H9 (cell line): ENCODE data around the gene GP1BB. TPM values are rescaled to one million over a fixed set of nuclear protein-coding genes. Genes with fewer than 3 reads are reported as not detected.
A peak's percentile ranks its signal among the peaks of the same experiment; 100 is the strongest.
"Not testable (repeated sequence)": the region's sequence is repeated elsewhere in the genome, so short reads cannot be mapped to it uniquely, and the experiment has no call there.

ENCODE experiments used
- DNase-seq: peaks from one replicate; pipeline ENCODE4 v3.0.0-alpha.2; 2017
- H2AFZ ChIP-seq: one replicate; pipeline ENCODE4 v1.6.1; 2013; ENCODE audit warnings: mild to moderate bottlenecking, low read length, control low read depth, moderate library complexity
- H2AK5ac ChIP-seq: 2 replicates; pipeline ENCODE4 v1.6.1; 2013; ENCODE audit warnings: low read length, control low read depth, mixed read lengths; ENCODE audit not compliant: insufficient read length
- H2BK120ac ChIP-seq: one replicate; pipeline ENCODE4 v1.6.1; 2013; ENCODE audit warnings: low read depth, mild to moderate bottlenecking, low read length, control low read depth, inconsistent platforms; ENCODE audit not compliant: poor library complexity, severe bottlenecking
- H2BK12ac ChIP-seq: 2 replicates; pipeline ENCODE4 v1.6.1; 2013; ENCODE audit warnings: low read length, control low read depth, mixed read lengths, low read depth; ENCODE audit not compliant: insufficient read length
- H2BK15ac ChIP-seq: 2 replicates; pipeline ENCODE4 v1.6.1; 2013; ENCODE audit warnings: low read depth, low read length, control low read depth
- H2BK20ac ChIP-seq: one replicate; pipeline ENCODE4 v1.6.1; 2013; ENCODE audit warnings: low read depth, mild to moderate bottlenecking, low read length, control low read depth, inconsistent platforms; ENCODE audit not compliant: poor library complexity, severe bottlenecking
- H2BK5ac ChIP-seq: 2 replicates; pipeline ENCODE4 v1.6.1; 2013; ENCODE audit warnings: low read length, control low read depth, mixed read lengths; ENCODE audit not compliant: insufficient read length
- H3K14ac ChIP-seq: 2 replicates; pipeline ENCODE4 v1.6.1; 2013; ENCODE audit warnings: low read length, control low read depth; ENCODE audit not compliant: insufficient read depth
- H3K18ac ChIP-seq: 2 replicates; pipeline ENCODE4 v1.6.1; 2013; ENCODE audit warnings: low read depth, mild to moderate bottlenecking, mixed read lengths, low read length, control low read depth; ENCODE audit not compliant: insufficient read length
- H3K23ac ChIP-seq: 2 replicates; pipeline ENCODE4 v1.6.1; 2013; ENCODE audit warnings: low read length, control low read depth, mixed read lengths, low read depth; ENCODE audit not compliant: insufficient read length
- H3K23me2 ChIP-seq: 2 replicates; pipeline ENCODE4 v1.6.1; 2013; ENCODE audit warnings: low read depth, mild to moderate bottlenecking, mixed read lengths, low read length, control low read depth; ENCODE audit not compliant: insufficient read length, poor library complexity, severe bottlenecking
- H3K27ac ChIP-seq: 2 replicates; pipeline ENCODE4 v1.5.1; 2013; ENCODE audit warnings: low read length, control low read depth, mixed read lengths, low read depth; ENCODE audit not compliant: insufficient read length
- H3K27me3 ChIP-seq: 2 replicates; pipeline ENCODE4 v1.6.1; 2013; ENCODE audit warnings: low read length, control low read depth, inconsistent platforms; ENCODE audit not compliant: insufficient read depth
- H3K4ac ChIP-seq: 2 replicates; pipeline ENCODE4 v1.6.1; 2013; ENCODE audit warnings: low read depth, mild to moderate bottlenecking, control low read depth, inconsistent platforms, low read length, moderate library complexity
- H3K4me1 ChIP-seq: 2 replicates; pipeline ENCODE4 v1.6.1; 2013; ENCODE audit warnings: low read length, control low read depth, inconsistent platforms; ENCODE audit not compliant: insufficient read depth
- H3K4me2 ChIP-seq: 2 replicates; pipeline ENCODE4 v1.6.1; 2013; ENCODE audit warnings: low read length, control low read depth, mixed read lengths; ENCODE audit not compliant: insufficient read length, insufficient read depth
- H3K56ac ChIP-seq: 2 replicates; pipeline ENCODE4 v1.6.1; 2013; ENCODE audit warnings: low read depth, mild to moderate bottlenecking, mixed read lengths, low read length, control low read depth; ENCODE audit not compliant: insufficient read length
- H3K79me1 ChIP-seq: 2 replicates; pipeline ENCODE4 v1.6.1; 2013; ENCODE audit warnings: low read depth, mild to moderate bottlenecking, moderate library complexity, low read length, control low read depth, inconsistent platforms; ENCODE audit not compliant: insufficient read depth, poor library complexity, severe bottlenecking
- H3K79me2 ChIP-seq: 2 replicates; pipeline ENCODE4 v1.6.1; 2013; ENCODE audit warnings: low read length, control low read depth, inconsistent platforms; ENCODE audit not compliant: insufficient read depth
- H3K9ac ChIP-seq: 2 replicates; pipeline ENCODE4 v1.6.1; 2013; ENCODE audit warnings: low read length, control low read depth, mixed read lengths; ENCODE audit not compliant: insufficient read length; ENCODE audit errors: extremely low read depth
- H3K9me3 ChIP-seq: one replicate; pipeline ENCODE4 v1.6.1; 2013; ENCODE audit warnings: low read depth, low read length, inconsistent platforms; ENCODE audit not compliant: control insufficient read depth
- H3T11ph ChIP-seq: one replicate; pipeline ENCODE4 v1.6.1; 2013; ENCODE audit warnings: mild to moderate bottlenecking, low read length, control low read depth, inconsistent platforms
- H4K20me1 ChIP-seq: one replicate; pipeline ENCODE4 v1.6.1; 2013; ENCODE audit not compliant: control insufficient read depth, insufficient read length, insufficient read depth
- H4K5ac ChIP-seq: 2 replicates; pipeline ENCODE4 v1.6.1; 2013; ENCODE audit warnings: low read depth, mild to moderate bottlenecking, mixed read lengths, low read length, control low read depth; ENCODE audit not compliant: insufficient read length
- H4K8ac ChIP-seq: replicated peaks from 2 replicates; pipeline ENCODE4 v1.6.1; 2013; ENCODE audit warnings: low read length, control low read depth, mixed read lengths, low read depth; ENCODE audit not compliant: insufficient read length
- H4K91ac ChIP-seq: 2 replicates; pipeline ENCODE4 v1.6.1; 2013; ENCODE audit warnings: low read depth, mild to moderate bottlenecking, moderate library complexity, mixed read lengths, low read length, control low read depth; ENCODE audit not compliant: insufficient read length
- H3K27ac Mint-ChIP-seq, 3 experiments: 2 replicates in 2 of 3; 3 replicates in 1 of 3; pipeline ENCODE4 v1.8.0; 2020 to 2021; ENCODE audit warnings: mixed read lengths in 3 of 3, mild to moderate bottlenecking in 1 of 3, moderate library complexity in 1 of 3
- H3K27me3 Mint-ChIP-seq: 2 replicates; pipeline ENCODE4 v1.8.0; 2021; ENCODE audit warnings: low read depth, mild to moderate bottlenecking, moderate library complexity, mixed read lengths
- H3K36me3 Mint-ChIP-seq, 3 experiments: 2 replicates in 2 of 3; 3 replicates in 1 of 3; pipeline ENCODE4 v1.8.0; 2020 to 2021; ENCODE audit warnings: low read depth in 3 of 3, mixed read lengths in 3 of 3; ENCODE audit not compliant: insufficient read depth in 1 of 3
- H3K4me1 Mint-ChIP-seq, 2 experiments: 2 replicates each; pipeline ENCODE4 v1.8.0; 2020; ENCODE audit warnings: mixed read lengths in 2 of 2
- H3K4me3 Mint-ChIP-seq, 2 experiments: 2 replicates in 1 of 2; 3 replicates in 1 of 2; pipeline ENCODE4 v1.8.0; 2020 to 2021; ENCODE audit warnings: mild to moderate bottlenecking in 2 of 2, mixed read lengths in 2 of 2, moderate library complexity in 1 of 2
- H3K9me3 Mint-ChIP-seq, 2 experiments: 2 replicates in 1 of 2; 3 replicates in 1 of 2; pipeline ENCODE4 v1.8.0; 2020; ENCODE audit warnings: mild to moderate bottlenecking in 2 of 2, mixed read lengths in 2 of 2, moderate library complexity in 1 of 2
- WGBS: extraction: QIAGEN DNeasy Blood & Tissue Kit; methylation state at CpG from one replicate; pipeline ENCODE4 v1.1.7; 2013; ENCODE audit warnings: missing lambda C conversion rate, low lambda C conversion rate, mixed read lengths; ENCODE audit not compliant: insufficient read length; ENCODE audit errors: extremely low coverage; 5-methylcytosine and 5-hydroxymethylcytosine counted together
- total RNA-seq: library from RNA; stranded (reverse); gene quantifications from 2 replicates; pipeline ENCODE4 v1.2.1, GENCODE V29; 2021
- TF ChIP-seq, protein P1 (sequence below): fragments of 200-600 bp; sonication (generic); conservative IDR thresholded peaks from 3 replicates; pipeline ENCODE4 v1.8.0; 2021; ENCODE audit warnings: antibody characterized with exemption, mild to moderate bottlenecking

Gene GP1BB
- total RNA-seq, 1 experiment from 2014 or later: 3.4 TPM

- H3K56ac ChIP-seq: no peak overlapping the region
- no peak for DNase-seq
- no peak overlapping the region for H2BK20ac ChIP-seq
- no peak overlapping the region for H2AK5ac ChIP-seq
- H3K79me2 ChIP-seq: no peaks in the 10 kb centered on the region
- no peak overlapping the region for H2BK12ac ChIP-seq
- peaks cover 69% of the 10 kb centered on the region; the same call in 1 of the 2 replicates for H3K27me3 ChIP-seq
- peaks cover 7% of the 10 kb centered on the region for H3K23me2 ChIP-seq
- no peak overlapping the region for H3K23ac ChIP-seq
- H2AFZ ChIP-seq: no peak overlapping the region
- peaks cover 13 to 25% of the 10 kb centered on the region in 2 experiments; a peak in 4 of 5 replicates for H3K9me3 Mint-ChIP-seq
- TF ChIP-seq, protein P1, sequence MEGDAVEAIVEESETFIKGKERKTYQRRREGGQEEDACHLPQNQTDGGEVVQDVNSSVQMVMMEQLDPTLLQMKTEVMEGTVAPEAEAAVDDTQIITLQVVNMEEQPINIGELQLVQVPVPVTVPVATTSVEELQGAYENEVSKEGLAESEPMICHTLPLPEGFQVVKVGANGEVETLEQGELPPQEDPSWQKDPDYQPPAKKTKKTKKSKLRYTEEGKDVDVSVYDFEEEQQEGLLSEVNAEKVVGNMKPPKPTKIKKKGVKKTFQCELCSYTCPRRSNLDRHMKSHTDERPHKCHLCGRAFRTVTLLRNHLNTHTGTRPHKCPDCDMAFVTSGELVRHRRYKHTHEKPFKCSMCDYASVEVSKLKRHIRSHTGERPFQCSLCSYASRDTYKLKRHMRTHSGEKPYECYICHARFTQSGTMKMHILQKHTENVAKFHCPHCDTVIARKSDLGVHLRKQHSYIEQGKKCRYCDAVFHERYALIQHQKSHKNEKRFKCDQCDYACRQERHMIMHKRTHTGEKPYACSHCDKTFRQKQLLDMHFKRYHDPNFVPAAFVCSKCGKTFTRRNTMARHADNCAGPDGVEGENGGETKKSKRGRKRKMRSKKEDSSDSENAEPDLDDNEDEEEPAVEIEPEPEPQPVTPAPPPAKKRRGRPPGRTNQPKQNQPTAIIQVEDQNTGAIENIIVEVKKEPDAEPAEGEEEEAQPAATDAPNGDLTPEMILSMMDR: no peak
- H3T11ph ChIP-seq: no peak overlapping the region
- H3K36me3 Mint-ChIP-seq: peaks cover 7 to 10% (median 8%) of the 10 kb centered on the region in 3 experiments; a peak in 6 of 7 replicates
- WGBS: no CpG with 5 or more reads among the region's 45 CpGs
- no peak overlapping the region for H2BK120ac ChIP-seq
- H3K27me3 Mint-ChIP-seq: peaks cover 95% of the 10 kb centered on the region
- H3K9me3 ChIP-seq: no peaks in the 10 kb centered on the region
- no peak overlapping the region for H3K18ac ChIP-seq
- no peak overlapping the region for H3K4ac ChIP-seq
- peaks cover 10 to 31% of the 10 kb centered on the region in 2 experiments for H3K4me1 Mint-ChIP-seq
- no peak overlapping the region for H3K9ac ChIP-seq
- no peaks in the 10 kb centered on the region for H3K79me1 ChIP-seq
- peaks cover 9% of the 10 kb centered on the region for H4K20me1 ChIP-seq
- peak overlapping the region; percentile 31 to 71; a peak in 4 of 5 replicates for H3K4me3 Mint-ChIP-seq
- no peak overlapping the region for H2BK5ac ChIP-seq
- no peak overlapping the region for H3K14ac ChIP-seq
- H2BK15ac ChIP-seq: no peak overlapping the region
- no peaks in the 10 kb centered on the region for H3K4me1 ChIP-seq
- H3K27ac ChIP-seq: no peak overlapping the region
- no peak overlapping the region for H4K8ac ChIP-seq
- H3K27ac Mint-ChIP-seq: no peak overlapping the region
- no peak overlapping the region for H3K4me2 ChIP-seq
- H4K91ac ChIP-seq: no peak overlapping the region
- H4K5ac ChIP-seq: no peak overlapping the region
Measured at GRCh38 chr22:19724927-19725661, 1.8 kb downstream of the GP1BB start.

DNA sequence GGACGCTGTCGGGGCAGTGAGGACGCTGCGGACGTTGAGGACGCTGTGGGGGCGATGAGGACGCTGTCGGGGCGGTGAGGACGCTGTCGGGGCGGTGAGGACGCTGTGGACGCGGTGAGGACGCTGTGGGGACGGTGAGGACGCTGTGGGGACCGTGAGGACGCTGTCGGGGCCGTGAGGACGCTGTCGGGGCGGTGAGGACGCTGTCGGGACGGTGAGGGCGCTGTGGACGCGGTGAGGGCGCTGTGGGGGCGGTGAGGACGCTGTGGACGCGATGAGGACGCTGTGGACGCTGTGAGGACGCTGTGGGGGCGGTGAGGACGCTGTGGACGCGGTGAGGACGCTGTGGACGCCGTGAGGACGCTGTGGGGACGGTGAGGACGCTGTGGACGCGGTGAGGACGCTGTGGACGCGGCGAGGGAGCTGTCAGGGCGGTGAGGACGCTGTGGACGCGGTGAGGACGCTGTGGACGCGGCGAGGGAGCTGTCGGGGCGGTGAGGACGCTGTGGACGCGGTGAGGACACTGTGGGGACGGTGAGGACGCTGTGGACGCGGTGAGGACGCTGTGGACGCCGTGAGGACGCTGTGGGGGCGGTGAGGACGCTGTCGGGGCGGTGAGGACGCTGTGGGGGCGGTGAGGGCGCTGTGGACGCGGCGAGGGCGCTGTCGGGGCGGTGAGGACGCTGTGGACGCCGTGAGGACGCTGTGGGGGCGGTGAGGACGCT lies 2.9 kb downstream of the GP1BB start:
- Mint-ChIP-seq H3K9me3 (peaks cover 8 to 19% of the 10 kb centered on the region in 2 experiments; a peak in 3 of 5 replicates), H3K4me1 (peaks cover 10 to 23% of the 10 kb centered on the region in 2 experiments), H3K27me3 (peaks cover 87% of the 10 kb centered on the region)
- H4K5ac ChIP-seq, H4K91ac ChIP-seq, DNase-seq, H4K20me1 ChIP-seq, H2BK15ac ChIP-seq, H3K9ac ChIP-seq, H3K4me2 ChIP-seq, H3T11ph ChIP-seq, H2AK5ac ChIP-seq, H3K14ac ChIP-seq, H3K27ac Mint-ChIP-seq, H3K79me2 ChIP-seq, H2BK5ac ChIP-seq, H3K9me3 ChIP-seq, H3K23ac ChIP-seq, H3K4me1 ChIP-seq, H3K18ac ChIP-seq, H3K56ac ChIP-seq, H3K27ac ChIP-seq, H3K79me1 ChIP-seq, H3K23me2 ChIP-seq, H2AFZ ChIP-seq, H3K4ac ChIP-seq, H2BK20ac ChIP-seq, H2BK120ac ChIP-seq, H4K8ac ChIP-seq, H3K36me3 Mint-ChIP-seq, H2BK12ac ChIP-seq, H3K4me3 Mint-ChIP-seq: not testable (repeated sequence)
- no CpG with 5 or more reads among the region's 96 CpGs for WGBS
- H3K27me3 ChIP-seq: peaks cover 57% of the 10 kb centered on the region; the same call in 1 of the 2 replicates
